Measurements from ENCODE around the gene MAP3K5. TPM values are rescaled to one million over a fixed set of nuclear protein-coding genes. Genes with fewer than 3 reads are reported as not detected.

The MAP3K5 gene
- total and polyA plus RNA-seq, 9 of the 15 experiments (the other 6 are each of a cell fraction or from before 2014, with no cell fraction given), result 2.2 to 13.0 (median 9.9) TPM

GRCh38 chr6:136550330-136551071 is 241.8 kb downstream of the MAP3K5 start, which contains the start of gene MAP7 (continued):
- TF ChIP-seq CREB3 (tag; conservative IDR thresholded peaks at IDR 0.05; ENCODE audit: low read depth), result no peak
- TF ChIP-seq XRCC5 (IDR thresholded peaks at IDR 0.05; ENCODE audit: low read depth, low read length), result peak; percentile 31; the same call in 1 of the 2 replicates
- no peak for TF ChIP-seq ZNF217 (CRISPR knock-in tag; IDR thresholded peaks at IDR 0.05)
- no peak for TF ChIP-seq ILK (tag; IDR thresholded peaks at IDR 0.05; ENCODE audit: borderline replicate concordance, low read depth)
- TF ChIP-seq MCM7 (IDR thresholded peaks at IDR 0.05), result no peak
- TF ChIP-seq TSC22D4 (tag; IDR thresholded peaks at IDR 0.05), result no peak
- peak; percentile 84 for TF ChIP-seq FIP1L1 (IDR thresholded peaks at IDR 0.05; ENCODE audit: low read depth, low read length, poor library complexity, severe bottlenecking)
- TF ChIP-seq RHOXF2B (CRISPR knock-in tag; conservative IDR thresholded peaks at IDR 0.05), result no peak
- no peak for TF ChIP-seq TCF7 (IDR thresholded peaks at IDR 0.05; ENCODE audit: borderline replicate concordance)
- TF ChIP-seq RBM34 (IDR thresholded peaks at IDR 0.05; ENCODE audit: borderline replicate concordance, insufficient read depth, low read length), result peak; percentile 30; the same call in 1 of the 2 replicates
- no peak for TF ChIP-seq SRF (CRISPR knock-in tag; IDR thresholded peaks at IDR 0.05)
- TF ChIP-seq GTF2E2 (tag; IDR thresholded peaks at IDR 0.05), result peak; percentile 70; the same call in 1 of the 2 replicates
- TF ChIP-seq PHF20 (IDR thresholded peaks at IDR 0.05; ENCODE audit: partially characterized antibody), result peak; percentile 21
- TF ChIP-seq ZNF436 (CRISPR knock-in tag; IDR thresholded peaks at IDR 0.05), result no peak
- TF ChIP-seq ZNF584 (CRISPR knock-in tag; IDR thresholded peaks at IDR 0.05; ENCODE audit: low read depth), result no peak
- TF ChIP-seq SP2 (IDR thresholded peaks at IDR 0.05; ENCODE audit: extremely low read depth, low read depth, low read length, poor library complexity, severe bottlenecking), result no peak
- TF ChIP-seq MEF2A (IDR thresholded peaks at IDR 0.05; ENCODE audit: control insufficient read depth, low read depth, low read length), result no peak
- TF ChIP-seq, protein P1, sequence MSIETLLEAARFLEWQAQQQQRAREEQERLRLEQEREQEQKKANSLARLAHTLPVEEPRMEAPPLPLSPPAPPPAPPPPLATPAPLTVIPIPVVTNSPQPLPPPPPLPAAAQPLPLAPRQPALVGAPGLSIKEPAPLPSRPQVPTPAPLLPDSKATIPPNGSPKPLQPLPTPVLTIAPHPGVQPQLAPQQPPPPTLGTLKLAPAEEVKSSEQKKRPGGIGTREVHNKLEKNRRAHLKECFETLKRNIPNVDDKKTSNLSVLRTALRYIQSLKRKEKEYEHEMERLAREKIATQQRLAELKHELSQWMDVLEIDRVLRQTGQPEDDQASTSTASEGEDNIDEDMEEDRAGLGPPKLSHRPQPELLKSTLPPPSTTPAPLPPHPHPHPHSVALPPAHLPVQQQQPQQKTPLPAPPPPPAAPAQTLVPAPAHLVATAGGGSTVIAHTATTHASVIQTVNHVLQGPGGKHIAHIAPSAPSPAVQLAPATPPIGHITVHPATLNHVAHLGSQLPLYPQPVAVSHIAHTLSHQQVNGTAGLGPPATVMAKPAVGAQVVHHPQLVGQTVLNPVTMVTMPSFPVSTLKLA (conservative IDR thresholded peaks at IDR 0.05), result 0 out of 4 replicates have a peak, but pooled peaks have one; percentile 46 to 65
- peak; percentile 75 for TF ChIP-seq ATF7 (IDR thresholded peaks at IDR 0.05)
- no peak for TF ChIP-seq MIER1 (IDR thresholded peaks at IDR 0.05; ENCODE audit: low read depth)
- TF ChIP-seq NR2C1 (IDR thresholded peaks at IDR 0.05), result no peak
- TF ChIP-seq NR2C1 (tag; IDR thresholded peaks at IDR 0.05), result peak; percentile 74
- TF ChIP-seq TFE3 (CRISPR knock-in tag; IDR thresholded peaks at IDR 0.05), result no peak
- no peak for TF ChIP-seq XRCC3 (IDR thresholded peaks at IDR 0.05)
- TF ChIP-seq ZC3H8 (IDR thresholded peaks at IDR 0.05), result no peak
- no peak for TF ChIP-seq TCFL5 (CRISPR knock-in tag; conservative IDR thresholded peaks at IDR 0.05)
- TF ChIP-seq EP400 (IDR thresholded peaks at IDR 0.05), result no peak
